GM12878 (cell line): ENCODE results near the gene ULK4.

Experiments
- ETV6 ChIP-seq, 2 experiments: fragments of 450-650 bp in 1 of 2; IDR thresholded peaks in 1 of 2; conservative IDR thresholded peaks in 1 of 2; 2 replicates each; pipeline ENCODE4 v1.6.1; 2014; ENCODE audit warnings: antibody characterized with exemption in 1 of 2, borderline replicate concordance in 1 of 2, low read depth in 1 of 2, mild to moderate bottlenecking in 1 of 2, moderate library complexity in 1 of 2
- RFX5 ChIP-seq: IDR thresholded peaks from 2 replicates; pipeline ENCODE4 v1.6.1; 2011; ENCODE audit warnings: low read depth, low read length, improper control_type of control experiment
- SPI1 ChIP-seq: IDR thresholded peaks from 2 replicates; pipeline ENCODE4 v1.6.1; 2011; ENCODE audit warnings: low read depth, mild to moderate bottlenecking, low read length, moderate library complexity, borderline replicate concordance; ENCODE audit not compliant: insufficient read depth

GRCh38 chr3:41726891-41727290 lies 235.0 kb downstream of the ULK4 start:
- TF ChIP-seq ETV6 (conservative IDR thresholded peaks at IDR 0.05 in 1 of 2, IDR thresholded peaks at IDR 0.05 in 1 of 2; ENCODE audit: borderline replicate concordance in 1 of 2, low read depth in 1 of 2) (no peak), SPI1 (no peak), RFX5 (no peak)
